Kasumi-1 (cell line): Measurements from ENCODE around the gene GPRIN2.
"Not testable (repeated sequence)": the region's sequence is repeated elsewhere in the genome, so short reads cannot be mapped to it uniquely, and the experiment has no call there.

Experiments
- DNase-seq, 2 experiments: peaks; one replicate each; lab custom pipeline; 2025; lab: John Stamatoyannopoulos, UW

GPRIN2 gene

DNA sequence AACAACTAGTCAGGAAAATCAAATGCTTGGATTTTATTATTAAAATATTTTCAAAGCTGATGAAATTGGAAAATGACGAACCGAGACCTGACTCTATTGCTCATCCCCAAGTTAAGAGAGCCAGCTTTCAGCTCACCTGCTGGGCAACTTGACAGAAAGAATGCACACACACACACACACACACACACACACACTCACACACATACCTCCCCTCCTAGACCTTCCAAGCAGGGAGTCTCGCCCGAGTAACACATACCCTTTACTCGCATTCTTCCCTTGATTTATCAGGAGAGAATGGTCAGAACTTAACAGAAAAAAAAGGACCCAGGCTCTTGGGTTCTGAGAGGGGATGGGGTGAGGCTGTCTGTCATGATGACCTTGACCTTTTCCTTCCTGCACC lies 19.1 kb downstream of the GPRIN2 start:
- DNase-seq, result no peak

DNA sequence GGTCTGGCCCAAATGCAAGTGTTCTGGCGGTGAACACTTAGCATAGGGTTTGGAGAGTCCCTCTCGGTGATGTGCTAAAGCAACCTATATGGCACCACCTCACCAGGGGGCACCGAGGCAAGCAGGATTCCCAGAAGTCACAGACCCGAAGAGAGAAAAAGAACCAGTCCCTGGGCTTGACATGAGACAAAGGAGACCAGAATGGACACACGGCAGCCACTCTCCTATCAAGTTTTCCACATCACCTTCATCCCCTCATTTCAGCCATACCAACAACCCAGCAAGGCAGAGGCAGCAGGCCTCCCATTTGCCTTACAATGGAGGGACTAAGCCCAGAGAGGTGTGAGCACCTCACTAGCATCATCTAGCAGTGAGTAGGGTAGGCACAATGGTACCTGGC lies 19.7 kb downstream of the GPRIN2 start:
- DNase-seq, result no peak

DNA sequence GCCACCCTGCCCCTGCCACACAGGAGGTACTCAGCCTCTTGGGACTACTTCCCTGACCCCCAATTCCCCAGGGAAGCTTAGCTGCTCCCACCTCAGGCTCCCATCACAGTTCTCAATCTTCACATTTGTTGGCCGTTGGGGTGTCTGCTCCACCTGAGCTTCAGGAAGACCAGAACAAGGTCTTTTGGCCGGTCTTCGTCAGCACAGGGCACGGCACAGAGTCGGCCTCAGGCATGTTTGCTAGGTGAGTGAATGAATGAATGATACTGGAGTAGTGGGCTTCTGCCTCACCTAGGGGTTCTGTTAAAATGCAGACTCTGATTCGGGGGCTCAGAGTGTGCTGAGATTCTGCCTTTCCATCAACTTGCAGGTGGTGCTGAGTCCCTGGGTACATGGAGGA lies 20.3 kb downstream of the GPRIN2 start:
- DNase-seq, result no peak

DNA sequence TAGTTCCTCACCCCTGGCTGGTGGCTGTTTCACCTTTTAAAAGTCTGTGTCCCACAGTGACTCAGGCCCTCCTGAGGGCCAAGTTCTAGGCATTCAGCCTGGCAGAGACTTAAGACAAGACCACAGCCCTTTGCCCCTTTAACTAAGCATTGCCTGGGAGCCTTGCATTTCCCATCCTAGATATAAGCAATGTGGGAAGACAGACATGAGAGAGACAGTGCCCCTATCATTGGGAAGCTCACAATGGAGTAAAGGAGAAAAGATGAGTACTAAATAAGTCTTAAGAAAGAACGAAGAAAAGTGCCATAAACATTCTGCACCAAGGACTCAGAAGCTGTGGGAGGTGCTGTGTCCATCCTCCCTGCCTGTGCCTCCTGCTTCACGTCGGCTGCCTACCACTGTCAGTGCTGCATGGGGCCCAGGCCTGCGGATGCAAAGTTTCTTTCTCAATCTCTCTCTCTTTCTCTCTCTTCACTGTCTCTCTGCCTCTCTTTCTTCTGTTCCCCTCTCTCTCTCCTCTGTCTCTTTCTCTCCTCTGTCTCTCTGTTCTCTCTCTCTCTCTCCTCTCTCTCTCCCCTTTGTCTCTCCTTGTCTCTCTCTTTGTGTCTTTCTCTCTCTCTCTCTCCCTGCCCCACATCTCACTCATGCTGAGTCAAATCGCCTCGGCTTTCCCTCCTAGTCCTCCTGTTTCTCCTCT lies 21.5 kb downstream of the GPRIN2 start:
- no peak for DNase-seq

DNA sequence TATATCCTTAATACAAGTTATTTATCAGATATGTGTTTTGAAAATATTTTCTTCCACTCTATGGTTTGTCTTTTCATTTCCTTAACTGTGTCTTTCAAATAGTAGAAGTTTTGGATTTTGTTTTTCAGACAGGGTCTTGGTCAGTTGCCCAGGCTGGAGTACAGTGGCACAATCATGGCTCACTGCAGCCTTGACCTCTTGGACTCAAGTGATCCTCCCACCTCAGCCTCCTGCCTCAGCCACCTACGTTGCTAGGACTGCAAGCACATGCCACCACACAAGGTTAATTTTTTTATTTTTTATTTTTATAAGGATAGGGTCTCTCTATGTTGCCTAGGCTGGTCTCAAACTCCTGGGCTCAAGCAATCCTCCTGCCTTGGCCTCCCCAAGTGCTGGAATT lies 24.2 kb downstream of the GPRIN2 start:
- not testable (repeated sequence) for DNase-seq

DNA sequence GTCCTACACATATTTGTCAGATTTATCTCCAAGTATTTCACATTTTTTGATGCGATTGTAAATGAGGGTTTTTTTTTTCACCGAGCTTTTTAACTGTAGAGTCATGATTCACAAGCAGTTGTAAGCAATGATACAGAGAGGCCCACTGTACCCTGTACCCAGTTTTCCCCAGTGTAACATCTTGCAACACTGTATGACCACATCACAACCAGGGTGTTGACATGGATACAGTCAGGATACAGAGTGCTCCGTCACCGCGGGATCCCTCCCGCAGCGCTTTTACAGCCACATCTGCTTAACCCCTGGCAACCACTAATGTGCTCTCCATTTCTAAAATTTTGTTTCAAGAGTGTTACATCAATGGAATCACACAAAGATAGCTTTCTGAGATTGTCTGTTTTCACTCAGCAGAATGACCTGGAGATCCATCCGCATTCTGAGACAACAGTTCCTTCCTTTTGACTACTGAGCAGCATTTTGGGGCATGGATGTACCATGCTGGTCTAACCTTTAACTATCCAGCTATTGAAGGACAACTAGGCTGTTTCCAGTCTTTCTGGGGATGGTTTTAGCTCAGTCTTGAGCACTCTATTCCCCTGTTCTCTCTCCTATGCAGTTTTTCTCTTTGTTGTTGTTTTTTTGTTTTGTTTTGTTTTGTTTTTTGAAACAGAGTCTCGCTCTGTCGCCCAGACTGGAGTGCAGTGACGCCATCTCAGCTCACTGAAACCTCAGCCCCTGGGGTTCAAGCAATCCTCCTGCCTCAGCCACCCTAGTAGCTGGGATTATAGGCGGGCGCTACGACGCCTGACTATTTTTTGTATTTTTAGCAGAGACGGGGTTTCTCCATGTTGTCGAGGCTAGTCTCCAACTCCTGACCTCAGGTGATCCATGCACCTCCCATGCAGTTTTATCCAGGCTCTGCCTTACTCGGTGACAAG lies 25.9 kb downstream of the GPRIN2 start:
- no peak for DNase-seq

DNA sequence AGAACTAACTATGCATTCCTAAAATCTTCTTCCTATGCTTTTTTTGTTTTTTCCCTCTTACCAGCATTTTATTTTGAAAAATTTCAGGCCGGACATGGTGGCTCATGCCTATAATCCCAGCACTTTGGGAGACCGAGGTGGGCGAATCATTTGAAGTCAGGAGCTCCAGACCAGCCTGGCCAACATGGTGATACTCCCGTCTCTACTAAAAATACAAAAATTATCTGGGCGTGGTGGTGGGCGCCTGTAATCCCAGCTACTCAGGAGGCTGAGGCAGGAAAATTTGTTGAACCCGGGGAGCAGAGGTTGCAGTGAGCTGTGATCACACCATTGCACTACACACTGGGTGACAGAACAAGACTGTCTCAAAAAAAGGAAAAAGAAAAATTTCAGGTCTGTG lies 26.7 kb downstream of the GPRIN2 start:
- DNase-seq, result not testable (repeated sequence)

DNA sequence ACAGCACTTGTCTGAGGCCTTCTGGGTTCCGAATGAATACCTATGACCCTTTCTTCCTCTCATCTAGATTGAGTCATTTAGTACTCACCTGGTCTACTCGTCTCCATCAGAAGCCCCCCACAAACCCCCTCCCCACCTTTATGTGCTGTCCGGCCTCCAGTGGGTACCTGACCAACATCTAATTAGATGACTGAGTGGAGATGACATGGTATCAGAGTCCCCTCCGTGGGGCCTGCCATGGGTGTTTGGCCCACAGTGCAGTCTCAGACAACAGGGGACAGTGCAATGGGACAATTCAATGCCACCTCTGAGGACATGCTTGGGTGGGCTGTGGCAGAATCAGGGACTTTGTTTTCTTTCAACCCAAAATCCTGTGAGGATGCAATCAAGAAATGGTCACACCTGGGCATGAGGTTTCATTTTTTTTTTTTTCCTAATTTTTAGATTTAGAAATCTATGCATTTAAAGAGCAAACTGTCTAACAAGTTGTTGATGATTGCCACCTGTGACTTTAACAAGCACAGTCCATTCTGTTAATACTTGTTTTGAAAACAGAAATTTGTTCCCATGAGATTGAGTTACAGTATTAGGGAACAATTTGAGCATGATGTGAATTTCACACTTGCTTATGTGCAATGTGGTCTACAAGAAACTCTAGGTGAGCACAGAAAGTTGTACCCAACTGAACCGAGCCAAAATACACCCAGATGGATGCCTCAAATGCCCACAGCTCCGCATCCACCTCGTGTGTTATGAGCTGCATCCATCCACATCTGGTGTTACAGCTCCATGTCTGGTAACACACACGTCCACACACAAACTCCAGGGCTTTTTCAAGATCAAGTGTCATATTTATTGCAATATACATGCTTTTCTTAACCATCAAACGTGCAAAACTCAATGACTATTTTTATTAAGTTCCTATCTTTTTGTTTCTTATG lies 27.5 kb downstream of the GPRIN2 start:
- no peak for DNase-seq

DNA sequence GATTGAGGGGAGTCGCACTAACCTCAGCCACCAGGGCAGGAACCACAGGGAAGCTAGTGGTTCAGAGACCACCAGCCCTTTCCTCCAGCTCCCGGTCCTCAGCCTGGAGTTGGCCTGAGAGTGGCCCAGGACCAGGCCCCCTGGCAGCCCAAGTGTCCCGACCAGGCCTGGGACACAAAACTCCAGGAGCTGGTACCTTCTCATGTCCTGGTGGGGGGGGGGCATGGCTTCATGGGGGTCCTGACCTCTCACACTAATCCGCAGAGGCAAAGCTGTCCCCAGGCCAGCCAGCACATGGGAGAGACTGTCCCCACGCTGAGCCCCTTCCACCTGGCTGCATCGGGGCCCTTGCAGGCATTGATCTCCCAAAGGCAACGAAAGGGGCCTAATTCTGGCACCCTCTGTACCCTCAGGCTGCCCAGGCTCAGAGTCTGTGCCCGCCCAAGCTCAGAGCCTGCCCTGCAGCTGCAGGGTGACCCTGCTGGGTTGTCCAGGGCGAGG lies 28.2 kb downstream of the GPRIN2 start:
- DNase-seq, result no peak

DNA sequence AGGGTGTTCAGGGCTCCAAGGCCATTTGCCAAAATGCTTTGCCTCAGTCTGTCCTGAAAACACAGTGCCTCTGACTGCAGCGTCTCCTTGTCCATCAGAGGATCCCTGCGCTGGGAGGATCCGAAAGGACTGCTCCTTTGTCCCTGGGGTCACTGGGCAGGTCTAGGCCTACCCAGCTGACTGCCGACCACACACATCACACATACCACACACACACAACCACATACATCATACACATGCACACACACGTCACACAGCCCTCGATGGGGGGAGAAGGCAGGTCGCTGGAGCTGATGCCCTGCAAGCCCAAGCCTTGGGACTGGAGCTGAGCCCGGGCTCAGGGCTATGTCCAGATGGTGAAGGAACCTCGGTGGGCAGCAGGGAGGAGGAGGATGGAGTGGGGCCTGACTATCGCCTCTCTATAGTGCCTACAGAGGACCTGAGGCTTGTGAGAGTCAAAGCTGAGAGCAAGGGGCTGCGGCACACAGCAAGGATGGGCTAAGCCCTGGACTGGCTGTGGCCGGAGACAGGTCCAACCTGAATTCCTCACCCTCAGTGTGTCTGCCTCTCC lies 29.1 kb downstream of the GPRIN2 start:
- DNase-seq, result no peak

DNA sequence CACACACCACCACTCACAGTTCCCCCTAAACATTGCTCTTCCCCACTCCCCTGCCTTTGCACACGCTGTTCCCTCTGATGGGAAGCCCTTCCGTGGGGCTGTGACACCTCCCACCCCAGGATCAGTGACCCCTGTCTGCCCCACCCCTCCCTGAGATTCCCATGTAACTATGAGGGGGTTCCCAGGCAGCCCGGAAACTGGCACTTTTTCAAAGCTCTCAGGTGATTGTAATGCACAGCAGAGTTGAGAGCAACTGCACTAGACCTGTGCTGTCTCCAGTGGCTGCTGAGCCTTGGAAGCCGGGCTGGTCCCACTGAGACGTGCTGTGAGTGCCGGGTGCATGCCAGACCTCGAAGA lies 29.8 kb downstream of the GPRIN2 start:
- DNase-seq, result no peak

DNA sequence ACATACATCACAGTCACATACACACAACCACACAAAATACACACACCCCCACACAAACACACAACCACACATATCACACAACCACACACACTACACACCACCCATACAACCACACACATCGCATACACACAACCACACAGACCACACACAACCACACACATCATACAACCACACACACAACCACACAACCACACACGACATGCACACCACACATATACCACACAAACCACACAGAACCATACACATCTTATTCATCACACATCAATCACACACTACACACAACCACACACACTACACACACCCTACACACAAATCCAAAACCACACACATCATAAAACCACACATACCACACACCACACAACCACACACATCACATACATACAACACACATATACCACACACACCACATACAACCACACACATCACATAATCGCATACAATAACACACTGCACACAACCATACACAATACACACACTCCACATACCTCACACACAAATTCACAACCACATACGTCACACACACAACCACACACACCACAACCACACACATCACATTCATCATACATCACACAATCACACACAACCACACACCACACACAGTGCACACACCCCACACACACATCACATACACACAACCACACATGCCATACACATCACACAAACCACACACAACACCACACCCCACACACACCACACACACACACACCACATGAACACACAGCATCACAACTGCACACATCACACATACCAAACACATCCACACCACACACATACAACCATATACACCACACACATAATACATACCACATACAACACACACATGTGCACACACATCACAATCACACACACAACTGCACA lies 30.4 kb downstream of the GPRIN2 start:
- no peak for DNase-seq

DNA sequence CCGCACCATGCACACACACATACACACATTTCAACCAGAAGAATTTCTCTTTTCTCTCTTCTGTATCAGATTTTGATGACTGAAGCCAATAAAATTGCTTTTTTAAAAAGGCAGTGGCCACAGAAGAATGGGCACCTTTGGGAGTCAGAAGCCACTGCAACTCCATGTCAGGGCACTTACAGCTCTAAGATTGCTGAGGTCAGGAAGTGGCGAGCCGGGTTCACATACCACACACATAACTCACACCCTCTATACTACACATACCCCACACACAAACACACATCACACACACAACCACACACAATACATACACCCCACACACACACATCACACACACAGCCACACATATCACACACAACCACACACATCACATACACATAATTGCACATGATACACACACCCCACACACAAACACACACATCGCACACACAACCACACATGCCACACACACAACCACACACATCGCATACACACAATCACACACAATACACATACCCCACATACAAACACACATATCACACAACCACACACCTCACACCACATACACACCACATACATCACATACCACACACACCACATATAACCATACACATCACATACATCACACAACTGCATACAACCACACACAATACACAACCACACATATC lies 31.2 kb downstream of the GPRIN2 start:
- no peak for DNase-seq

DNA sequence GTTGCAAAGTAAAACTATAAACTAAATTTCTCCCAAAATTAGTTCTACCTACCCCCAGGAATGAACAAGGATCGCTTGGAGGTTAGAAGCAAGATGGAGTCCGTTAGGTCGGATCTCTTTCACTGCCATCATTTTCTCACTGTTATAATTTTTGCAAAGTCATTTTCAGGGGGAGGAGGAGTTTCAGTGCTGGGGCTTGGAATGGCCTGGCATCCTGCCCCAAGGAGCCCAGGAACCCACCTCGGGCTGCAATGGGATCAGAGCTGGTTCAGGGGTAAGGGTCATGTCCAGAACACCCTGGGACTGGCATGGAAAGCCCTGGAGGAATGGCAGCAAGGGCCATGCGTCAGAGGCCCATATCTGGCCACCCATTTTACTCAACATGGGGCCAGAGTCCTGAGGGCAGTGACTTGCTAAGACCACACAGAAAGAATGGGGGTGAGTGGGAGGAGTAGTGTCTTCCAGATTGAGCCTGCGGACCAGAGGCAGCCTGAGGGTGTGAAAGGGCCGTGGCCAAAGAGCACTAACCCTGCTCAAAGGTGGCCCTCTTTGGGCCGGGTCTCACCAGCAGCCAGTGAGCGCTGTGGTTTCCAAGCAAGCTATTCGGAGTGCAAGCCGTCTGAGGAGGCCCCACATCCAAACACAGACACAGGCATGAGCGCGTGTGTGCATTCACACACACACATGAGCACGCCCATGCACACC lies 31.8 kb downstream of the GPRIN2 start:
- DNase-seq, result no peak

DNA sequence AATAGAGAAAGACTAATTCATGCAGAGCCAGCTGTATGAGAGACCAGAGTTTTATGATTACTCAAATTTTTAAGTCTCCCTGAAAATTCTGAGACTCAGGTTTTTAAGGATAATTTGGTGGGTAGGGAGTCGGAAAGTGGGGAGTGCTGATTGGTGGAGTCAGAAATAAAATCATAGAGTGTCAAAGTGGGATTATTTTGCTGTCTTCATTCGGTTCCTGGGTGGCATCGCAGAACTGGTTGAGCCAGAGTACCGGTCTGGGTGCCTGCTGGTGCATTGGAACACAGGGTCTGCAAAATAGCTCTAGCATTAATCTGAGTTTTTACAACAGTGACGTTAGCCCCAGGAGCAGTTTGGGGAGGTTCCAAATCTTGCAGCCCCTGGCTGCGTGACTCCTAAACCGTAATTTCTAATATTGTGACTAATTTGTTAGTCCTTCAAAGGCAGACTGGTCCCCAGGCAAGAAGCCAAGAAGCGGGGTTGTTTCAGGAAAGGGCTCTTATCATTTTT lies 32.4 kb downstream of the GPRIN2 start:
- no peak for DNase-seq

DNA sequence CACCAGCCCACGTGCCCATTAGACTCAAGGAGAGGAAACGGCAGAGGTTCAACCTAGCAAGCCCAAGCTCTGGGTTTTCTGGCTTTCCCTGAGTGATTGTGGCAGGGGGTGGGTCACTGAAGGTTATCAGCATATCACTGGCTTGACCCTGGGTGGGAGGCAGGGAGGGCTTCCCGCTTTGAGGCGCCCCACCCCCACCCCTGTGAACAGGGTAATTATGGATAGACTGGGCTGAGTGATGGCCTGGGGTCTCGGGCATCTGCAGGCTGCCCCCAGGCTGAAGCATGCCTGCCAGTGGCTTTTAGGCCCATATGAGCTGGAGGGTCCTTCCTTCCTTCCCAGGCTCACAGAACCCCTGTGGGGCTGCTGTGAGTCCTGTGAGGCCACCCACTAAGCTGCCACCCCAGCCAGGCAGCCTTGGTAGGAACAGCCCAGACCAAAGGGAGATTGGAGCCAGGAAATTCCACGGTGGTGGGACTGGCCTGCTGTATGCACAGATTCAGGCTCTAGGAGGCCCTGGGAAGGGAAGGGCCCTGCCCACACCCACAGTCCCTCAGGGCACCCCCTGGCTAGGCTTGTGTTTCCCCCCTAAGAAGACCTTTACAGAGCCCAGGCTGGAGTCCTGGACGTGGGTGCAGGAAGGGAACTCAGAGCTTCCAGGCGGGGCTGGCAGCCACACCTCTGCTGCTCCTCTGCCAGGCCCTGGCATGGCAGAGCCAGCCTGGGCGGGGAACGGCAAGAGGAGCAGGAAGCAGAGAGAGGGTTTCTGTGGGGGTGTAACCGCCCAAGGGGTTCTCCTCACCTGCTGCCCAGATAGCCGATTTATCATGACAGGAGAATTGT lies 33.1 kb downstream of the GPRIN2 start:
- DNase-seq, result no peak

DNA sequence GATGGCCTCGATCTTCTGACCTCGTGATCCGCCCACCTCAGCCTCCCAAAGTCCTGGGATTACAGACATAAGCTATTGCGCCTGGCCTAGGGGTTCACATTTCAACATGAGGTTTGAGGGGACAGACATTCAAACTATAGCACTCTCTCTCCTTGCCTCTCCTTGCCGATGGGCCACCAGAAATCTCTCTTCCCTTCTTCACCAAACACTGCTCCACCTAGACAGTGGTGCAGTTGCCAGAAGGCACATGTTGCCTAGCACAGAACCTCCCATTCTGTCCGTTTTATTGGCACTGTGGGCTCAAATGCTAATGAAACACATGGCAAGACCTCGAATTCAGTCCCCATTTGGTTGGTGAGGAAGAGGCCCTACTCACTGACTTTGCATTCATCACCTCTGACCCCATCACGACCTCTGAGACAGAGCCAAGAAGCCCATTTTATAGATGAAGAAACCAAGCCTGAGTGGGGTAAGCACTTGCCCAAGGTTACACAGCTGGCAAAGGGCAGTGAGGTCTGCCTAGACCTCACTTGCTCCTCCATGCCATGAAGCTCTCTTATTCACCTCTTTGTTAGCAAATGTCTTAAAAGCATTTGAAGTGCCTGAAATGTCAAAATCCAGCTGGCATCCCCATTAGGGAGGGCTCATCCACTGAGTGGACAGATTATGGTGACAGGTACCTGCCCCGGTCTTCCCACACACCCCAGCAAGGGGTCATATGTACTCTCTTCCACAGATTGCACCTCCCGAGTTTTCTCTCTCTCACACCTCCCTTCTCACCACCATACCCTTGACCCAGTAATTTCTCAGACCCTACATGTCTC lies 34.0 kb downstream of the GPRIN2 start:
- no peak for DNase-seq

DNA sequence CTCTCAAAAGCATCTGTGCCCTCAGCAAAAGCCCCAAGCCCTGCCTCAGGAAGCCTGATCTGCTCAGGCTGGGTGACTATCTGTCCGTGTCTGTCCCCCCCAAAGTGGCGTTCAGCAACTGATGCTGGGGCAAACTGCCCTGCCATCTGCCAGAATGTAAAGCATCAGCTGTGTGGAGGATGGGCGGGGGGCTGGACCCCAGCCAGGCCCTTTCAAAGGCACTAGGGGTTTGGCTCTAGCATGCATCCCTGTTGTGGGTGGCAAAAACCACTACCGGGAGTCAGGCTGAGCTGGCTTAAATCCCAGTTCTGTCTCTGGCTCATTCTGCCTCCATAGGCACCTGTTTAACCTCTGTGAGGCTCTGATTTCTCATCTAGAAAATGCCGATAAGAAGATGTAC lies 35.5 kb downstream of the GPRIN2 start:
- DNase-seq, result no peak
